Ascending aorta (tissue), 2 donors: ENCODE measurements around the gene CDYL2. TPM values are rescaled to one million over a fixed set of nuclear protein-coding genes. Genes with fewer than 3 reads are reported as not detected.
"Not testable (repeated sequence)": the region's sequence is repeated elsewhere in the genome, so short reads cannot be mapped to it uniquely, and the experiment has no call there.

ENCODE experiments used
- DNase-seq, 2 donors: peaks; one replicate each; pipeline ENCODE4 v3.0.0-alpha.2; 2019; ENCODE audit warnings: low spot score in 2 of 2
- H3K27ac ChIP-seq, 2 donors: fragments of 200-600 bp; sonication (generic); one replicate each; pipeline ENCODE4 v1.5.1; 2016 to 2017; ENCODE audit warnings: mild to moderate bottlenecking in 1 of 2
- H3K27me3 ChIP-seq: fragments of 200-600 bp; sonication (generic); one replicate; pipeline ENCODE4 v1.5.1; 2017
- H3K36me3 ChIP-seq, 2 donors: fragments of 200-600 bp; sonication (generic); one replicate each; pipeline ENCODE4 v1.5.1; 2016
- H3K4me1 ChIP-seq, 2 donors: fragments of 200-600 bp; sonication (generic); one replicate each; pipeline ENCODE4 v1.5.1; 2016 to 2017; ENCODE audit warnings: mild to moderate bottlenecking in 1 of 2
- H3K4me3 ChIP-seq, 2 donors: fragments of 200-600 bp; sonication (generic); one replicate each; pipeline ENCODE4 v1.5.1; 2016 to 2017; ENCODE audit warnings: mild to moderate bottlenecking in 1 of 2
- H3K9me3 ChIP-seq, 2 donors: fragments of 200-600 bp; sonication (generic); one replicate each; pipeline ENCODE4 v1.5.1; 2016
- intact Hi-C: fragments of 100-400 bp; cut with DNase I; formaldehyde crosslinking; loops from one replicate; pipeline ENCODE4 v1.15.1; 2023
- total RNA-seq: library from RNA; depleted of rRNA; stranded (reverse); fragments of >200 nt; gene quantifications from one replicate; pipeline ENCODE4 v1.1.0, GENCODE V29; 2016
- TF ChIP-seq, protein P1 (sequence below), 3 experiments: fragments of 200-600 bp in 2 of 3; fragments of 450-650 bp in 1 of 3; sonication (generic) in 2 of 3; IDR thresholded peaks; one replicate each; pipeline ENCODE4 v1.5.1; 2016 to 2019; ENCODE audit warnings: antibody characterized with exemption in 3 of 3, mild to moderate bottlenecking in 1 of 3, moderate library complexity in 1 of 3

Gene CDYL2
- total RNA-seq, 1 donor from 2014 or later, result 5.0 TPM

DNA sequence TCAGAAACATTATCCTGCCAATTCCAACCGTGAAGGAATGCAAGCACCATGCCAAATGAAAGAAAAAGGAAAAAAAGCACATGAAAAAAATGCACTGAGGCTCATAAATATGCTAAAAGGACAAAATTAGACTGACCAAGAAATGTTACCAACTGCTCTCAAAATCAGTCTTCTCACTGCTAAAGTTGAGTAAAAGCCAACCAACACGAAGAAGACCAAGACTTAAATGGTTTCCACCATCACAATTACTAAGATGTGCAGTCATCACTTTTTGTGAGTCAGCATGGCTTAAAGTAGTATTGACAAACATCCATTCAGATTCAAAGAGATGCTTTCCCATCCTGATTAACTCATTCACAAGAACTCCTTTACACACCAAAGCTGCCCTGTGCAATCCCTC lies 16.4 kb downstream of the CDYL2 start:
- peaks cover 0 to 11% of the 10 kb centered on the region in 2 donors for H3K9me3 ChIP-seq
- no peak overlapping the region for H3K27ac ChIP-seq
- intact Hi-C loops, result no loop called here
- H3K4me1 ChIP-seq, result no peaks in the 10 kb centered on the region
- TF ChIP-seq, protein P1, sequence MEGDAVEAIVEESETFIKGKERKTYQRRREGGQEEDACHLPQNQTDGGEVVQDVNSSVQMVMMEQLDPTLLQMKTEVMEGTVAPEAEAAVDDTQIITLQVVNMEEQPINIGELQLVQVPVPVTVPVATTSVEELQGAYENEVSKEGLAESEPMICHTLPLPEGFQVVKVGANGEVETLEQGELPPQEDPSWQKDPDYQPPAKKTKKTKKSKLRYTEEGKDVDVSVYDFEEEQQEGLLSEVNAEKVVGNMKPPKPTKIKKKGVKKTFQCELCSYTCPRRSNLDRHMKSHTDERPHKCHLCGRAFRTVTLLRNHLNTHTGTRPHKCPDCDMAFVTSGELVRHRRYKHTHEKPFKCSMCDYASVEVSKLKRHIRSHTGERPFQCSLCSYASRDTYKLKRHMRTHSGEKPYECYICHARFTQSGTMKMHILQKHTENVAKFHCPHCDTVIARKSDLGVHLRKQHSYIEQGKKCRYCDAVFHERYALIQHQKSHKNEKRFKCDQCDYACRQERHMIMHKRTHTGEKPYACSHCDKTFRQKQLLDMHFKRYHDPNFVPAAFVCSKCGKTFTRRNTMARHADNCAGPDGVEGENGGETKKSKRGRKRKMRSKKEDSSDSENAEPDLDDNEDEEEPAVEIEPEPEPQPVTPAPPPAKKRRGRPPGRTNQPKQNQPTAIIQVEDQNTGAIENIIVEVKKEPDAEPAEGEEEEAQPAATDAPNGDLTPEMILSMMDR (IDR thresholded peaks at IDR 0.05), result no peak
- DNase-seq, result no peak
- H3K36me3 ChIP-seq, result no peaks in the 10 kb centered on the region
- H3K4me3 ChIP-seq, result no peak overlapping the region
- no peaks in the 10 kb centered on the region for H3K27me3 ChIP-seq

DNA sequence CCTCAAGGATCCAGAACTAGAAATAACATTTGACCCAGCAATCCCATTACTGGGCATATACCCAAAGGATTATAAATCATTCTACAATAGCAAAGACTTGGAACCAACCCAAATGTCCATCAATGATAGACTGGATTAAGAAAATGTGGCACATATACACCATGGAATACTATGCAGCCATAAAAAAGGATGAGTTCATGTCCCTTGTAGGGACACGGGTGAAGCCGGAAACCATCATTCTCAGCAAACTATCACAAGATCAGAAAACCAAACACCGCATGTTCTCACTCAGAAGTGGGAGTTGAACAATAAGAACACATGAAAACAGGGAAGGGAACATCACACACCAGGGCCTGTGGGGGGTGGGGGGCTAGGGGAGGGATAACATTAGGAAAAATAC lies 17.8 kb downstream of the CDYL2 start:
- DNase-seq, H3K4me1 ChIP-seq, H3K27me3 ChIP-seq, H3K4me3 ChIP-seq, intact Hi-C loops, H3K36me3 ChIP-seq, H3K27ac ChIP-seq: not testable (repeated sequence)
- peaks cover 0 to 21% of the 10 kb centered on the region in 2 donors for H3K9me3 ChIP-seq

DNA sequence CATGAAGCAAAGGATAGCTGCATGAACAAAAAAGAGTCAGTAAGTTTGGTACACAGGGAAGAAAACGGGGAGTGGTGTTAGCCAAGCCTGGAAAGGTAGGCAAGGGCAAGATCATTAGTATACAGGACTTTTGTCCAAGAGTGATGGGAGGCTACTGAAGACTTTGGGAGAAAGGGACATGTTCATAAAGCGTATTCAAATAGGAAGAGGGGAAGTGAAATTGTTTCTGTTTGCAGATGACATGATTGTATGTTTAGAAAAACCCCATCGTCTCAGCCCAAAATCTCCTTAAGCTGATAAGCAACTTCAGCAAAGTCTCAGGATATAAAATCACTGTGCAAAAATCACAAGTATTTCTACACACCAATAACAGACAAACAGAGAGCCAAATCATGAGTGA lies 19.4 kb downstream of the CDYL2 start:
- Histone ChIP-seq H3K27ac (no peak overlapping the region), H3K36me3 (no peaks in the 10 kb centered on the region), H3K9me3 (peaks cover 0 to 23% of the 10 kb centered on the region in 2 donors), H3K4me3 (no peak overlapping the region), H3K27me3 (no peaks in the 10 kb centered on the region), H3K4me1 (no peaks in the 10 kb centered on the region)
- TF ChIP-seq, protein P1 (IDR thresholded peaks at IDR 0.05), result no peak
- DNase-seq, result no peak
- intact Hi-C loops, result no loop called here

DNA sequence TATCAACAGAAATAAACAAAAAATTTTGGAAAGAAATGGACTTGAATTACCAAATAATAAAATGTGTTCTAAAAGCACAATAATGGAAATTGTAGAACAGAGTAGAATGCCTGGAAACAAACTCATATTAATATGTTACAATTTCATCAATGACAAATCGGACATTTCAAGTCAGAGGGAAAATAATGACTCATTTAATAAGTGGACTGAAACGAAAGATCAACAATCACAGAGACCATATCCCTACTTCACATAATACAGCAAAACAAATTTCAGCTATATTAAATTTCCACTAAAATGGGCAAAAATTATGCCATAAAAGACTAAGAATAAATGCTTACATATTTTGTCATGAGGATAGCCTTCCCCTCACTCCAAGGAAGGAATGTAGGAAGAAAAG lies 25.7 kb downstream of the CDYL2 start:
- intact Hi-C loops, result no loop called here
- TF ChIP-seq, protein P1 (IDR thresholded peaks at IDR 0.05), result no peak
- Histone ChIP-seq H3K4me1 (no peaks in the 10 kb centered on the region), H3K4me3 (no peak overlapping the region), H3K27me3 (no peaks in the 10 kb centered on the region), H3K27ac (no peak overlapping the region), H3K36me3 (no peaks in the 10 kb centered on the region), H3K9me3 (peaks cover 0 to 25% of the 10 kb centered on the region in 2 donors)
- DNase-seq, result no peak

DNA sequence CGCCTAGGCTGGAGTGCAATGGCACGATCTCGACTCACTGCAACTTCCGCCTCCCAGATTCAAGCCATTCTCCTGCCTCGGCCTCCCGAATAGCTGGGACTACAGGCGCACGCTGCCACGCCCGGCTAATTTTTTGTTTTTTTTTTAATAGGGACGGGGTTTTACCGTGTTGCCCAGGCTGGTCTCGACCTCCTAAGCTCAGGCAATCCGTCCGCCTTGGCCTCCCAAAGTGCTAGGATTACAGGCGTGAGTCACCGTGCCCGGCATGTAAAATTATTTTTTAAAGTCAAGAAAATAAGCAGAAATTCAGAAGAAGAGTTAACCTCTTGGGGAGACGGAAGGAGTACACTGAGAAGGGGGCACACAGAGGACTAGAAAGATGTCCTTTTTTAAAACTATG lies 27.5 kb downstream of the CDYL2 start:
- H3K9me3 ChIP-seq, result peaks cover 0 to 15% of the 10 kb centered on the region in 2 donors
- TF ChIP-seq, protein P1 (IDR thresholded peaks at IDR 0.05), result no peak
- DNase-seq, result no peak
- H3K27me3 ChIP-seq, result no peaks in the 10 kb centered on the region
- no peak overlapping the region for H3K27ac ChIP-seq
- H3K4me1 ChIP-seq, result no peaks in the 10 kb centered on the region
- H3K36me3 ChIP-seq, result no peaks in the 10 kb centered on the region
- intact Hi-C loops, result no loop called here
- H3K4me3 ChIP-seq, result no peak overlapping the region

DNA sequence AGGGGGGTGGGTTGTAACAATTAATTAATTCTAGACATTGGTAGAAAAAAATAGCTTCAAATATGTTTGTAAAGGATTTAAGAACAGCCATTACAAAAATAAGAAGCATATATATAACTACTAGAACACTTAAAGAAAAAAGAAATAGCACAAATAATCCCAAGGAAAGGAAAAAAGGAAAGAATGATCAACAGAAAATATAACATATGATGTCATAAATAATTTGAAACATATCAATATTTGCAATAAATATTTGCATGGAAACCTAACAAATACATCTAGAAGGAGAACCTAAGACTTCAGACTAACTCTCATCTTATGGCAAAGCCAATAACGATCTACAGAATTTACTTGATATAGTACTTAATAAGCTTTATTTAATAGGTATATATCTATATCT lies 28.9 kb downstream of the CDYL2 start:
- Histone ChIP-seq H3K4me1 (no peaks in the 10 kb centered on the region), H3K9me3 (peaks cover 0 to 22% of the 10 kb centered on the region in 2 donors), H3K4me3 (no peak overlapping the region), H3K36me3 (no peaks in the 10 kb centered on the region), H3K27ac (no peak overlapping the region), H3K27me3 (no peaks in the 10 kb centered on the region)
- DNase-seq, result no peak
- intact Hi-C loops, result no loop called here
- TF ChIP-seq, protein P1 (IDR thresholded peaks at IDR 0.05), result no peak
